ENCODE results near the gene PRAMEF14.
"Not testable (repeated sequence)": the region's sequence is repeated elsewhere in the genome, so short reads cannot be mapped to it uniquely, and the experiment has no call there.

The PRAMEF14 gene

GRCh38 chr1:13347034-13347433 is at the start of gene PRAMEF14:
Gene PRAMEF14 (minus strand): TSS chr1:13347134. CDS start chr1:13345314, 1,820 bp downstream.
- not testable (repeated sequence) for DNase-seq (ENCODE audit: extremely low read depth in 1 of 2, low read depth in 1 of 2)

GRCh38 chr1:13395311-13395710 is 48.4 kb upstream of the PRAMEF14 start:
- DNase-seq (ENCODE audit: extremely low read depth in 1 of 2, low read depth in 1 of 2): not testable (repeated sequence)

GRCh38 chr1:13394761-13395160 is 47.8 kb upstream of the PRAMEF14 start:
- not testable (repeated sequence) for DNase-seq (ENCODE audit: extremely low read depth in 1 of 2, low read depth in 1 of 2)

- not testable (repeated sequence) for DNase-seq (ENCODE audit: extremely low read depth in 1 of 2, low read depth in 1 of 2)
Observed at GRCh38 chr1:13393004-13393403, 46.1 kb upstream of the PRAMEF14 start.

GRCh38 chr1:13389332-13389731 is 42.4 kb upstream of the PRAMEF14 start, which contains the start of gene PRAMEF17:
Gene PRAMEF17 (plus strand): TSS chr1:13389632. CDS start chr1:13389658, 26 bp downstream.
- DNase-seq (ENCODE audit: extremely low read depth in 1 of 2, low read depth in 1 of 2): not testable (repeated sequence)

GRCh38 chr1:13380380-13380779 is 33.4 kb upstream of the PRAMEF14 start:
- DNase-seq (ENCODE audit: extremely low read depth in 1 of 2, low read depth in 1 of 2): not testable (repeated sequence)

GRCh38 chr1:13378983-13379382 is 32.0 kb upstream of the PRAMEF14 start:
- DNase-seq (ENCODE audit: extremely low read depth in 1 of 2, low read depth in 1 of 2): not testable (repeated sequence)

GRCh38 chr1:13368544-13368943 is 21.6 kb upstream of the PRAMEF14 start:
- not testable (repeated sequence) for DNase-seq (ENCODE audit: extremely low read depth in 1 of 2, low read depth in 1 of 2)

- DNase-seq (ENCODE audit: extremely low read depth in 1 of 2, low read depth in 1 of 2): not testable (repeated sequence)
Observed at GRCh38 chr1:13366536-13366935, 19.6 kb upstream of the PRAMEF14 start.

- not testable (repeated sequence) for DNase-seq (ENCODE audit: extremely low read depth in 1 of 2, low read depth in 1 of 2)
Observed at GRCh38 chr1:13364928-13365327, 18.0 kb upstream of the PRAMEF14 start.

- DNase-seq (ENCODE audit: extremely low read depth in 1 of 2, low read depth in 1 of 2): not testable (repeated sequence)
Observed at GRCh38 chr1:13362364-13362763, 15.4 kb upstream of the PRAMEF14 start.

GRCh38 chr1:13356774-13357173 is 9.8 kb upstream of the PRAMEF14 start:
- not testable (repeated sequence) for DNase-seq (ENCODE audit: extremely low read depth in 1 of 2, low read depth in 1 of 2)

GRCh38 chr1:13354475-13354874 is 7.5 kb upstream of the PRAMEF14 start:
- not testable (repeated sequence) for DNase-seq (ENCODE audit: extremely low read depth in 1 of 2, low read depth in 1 of 2)

GRCh38 chr1:13353476-13353875 is 6.5 kb upstream of the PRAMEF14 start:
- not testable (repeated sequence) for DNase-seq (ENCODE audit: extremely low read depth in 1 of 2, low read depth in 1 of 2)

- DNase-seq (ENCODE audit: extremely low read depth in 1 of 2, low read depth in 1 of 2): not testable (repeated sequence)
Observed at GRCh38 chr1:13342496-13342895, 4.4 kb downstream of the PRAMEF14 start.

- DNase-seq (ENCODE audit: extremely low read depth in 1 of 2, low read depth in 1 of 2): not testable (repeated sequence)
Observed at GRCh38 chr1:13315281-13315680, 31.7 kb downstream of the PRAMEF14 start, which contains the start of gene PRAMEF15. Gene PRAMEF15 (plus strand): TSS chr1:13315581. CDS start chr1:13318408, 2,827 bp downstream.

GRCh38 chr1:13303239-13303638 is 43.7 kb downstream of the PRAMEF14 start, which contains the start of gene PRAMEF33:
Gene PRAMEF33 (plus strand): TSS chr1:13303539. CDS start chr1:13305955, 2,416 bp downstream.
- not testable (repeated sequence) for DNase-seq (ENCODE audit: extremely low read depth in 1 of 2, low read depth in 1 of 2)

- not testable (repeated sequence) for DNase-seq (ENCODE audit: extremely low read depth in 1 of 2, low read depth in 1 of 2)
Observed at GRCh38 chr1:13302197-13302596, 44.7 kb downstream of the PRAMEF14 start.

- not testable (repeated sequence) for DNase-seq (ENCODE audit: extremely low read depth in 1 of 2, low read depth in 1 of 2)
Observed at GRCh38 chr1:13298699-13299098, 48.2 kb downstream of the PRAMEF14 start.

- DNase-seq (ENCODE audit: extremely low read depth in 1 of 2, low read depth in 1 of 2): not testable (repeated sequence)
Observed at GRCh38 chr1:13297216-13297931, 49.6 kb downstream of the PRAMEF14 start.
